Stimulated activated naive CD8-positive, alpha-beta T cell treated with anti-CD3 and anti-CD28 coated beads, Interleukin-15, amount 100 ng/mL, for 72 hours (primary cell): ENCODE measurements around the gene KCNH2.

Source experiments
- ATAC-seq: fragments of 150-1000 bp; cut with Tn5 transposase; 2 replicates; pipeline ENCODE4 v1.10.0; 2021; ENCODE audit warnings: mild to moderate bottlenecking, moderate library complexity
- DNase-seq, 2 donors: peaks; one replicate each; pipeline ENCODE4 v3.0.0; 2021 to 2022
- H3K27ac Mint-ChIP-seq, 2 donors: one replicate each; pipeline ENCODE4 v1.8.0; 2022; ENCODE audit warnings: mild to moderate bottlenecking in 2 of 2, mixed read lengths in 2 of 2, moderate library complexity in 2 of 2
- H3K27me3 Mint-ChIP-seq: one replicate; pipeline ENCODE4 v1.8.0; 2022; ENCODE audit warnings: mixed read lengths
- H3K4me1 Mint-ChIP-seq: one replicate; pipeline ENCODE4 v1.8.0; 2022; ENCODE audit warnings: mild to moderate bottlenecking, mixed read lengths
- H3K4me3 Mint-ChIP-seq, 2 donors: one replicate each; pipeline ENCODE4 v1.8.0; 2022; ENCODE audit warnings: mild to moderate bottlenecking in 2 of 2, mixed read lengths in 2 of 2, moderate library complexity in 1 of 2
- H3K9me3 Mint-ChIP-seq, 2 donors: one replicate each; pipeline ENCODE4 v1.8.0; 2022; ENCODE audit warnings: mixed read lengths in 2 of 2

The KCNH2 gene

GRCh38 chr7:150954201-150954985 lies 23.7 kb downstream of the KCNH2 start:
- H3K9me3 Mint-ChIP-seq: no peaks in the 10 kb centered on the region
- peak overlapping the region in 1 of 2 donors; percentile 44 for H3K27ac Mint-ChIP-seq
- H3K27me3 Mint-ChIP-seq: peaks cover 47% of the 10 kb centered on the region
- peaks cover 20% of the 10 kb centered on the region for H3K4me1 Mint-ChIP-seq
- DNase-seq (no peak), ATAC-seq (no peak)
- no peak overlapping the region for H3K4me3 Mint-ChIP-seq

GRCh38 chr7:150953061-150953997 lies 24.8 kb downstream of the KCNH2 start:
- no peak for ATAC-seq
- H3K4me1 Mint-ChIP-seq: peaks cover 20% of the 10 kb centered on the region
- no peaks in the 10 kb centered on the region for H3K9me3 Mint-ChIP-seq
- no peak for DNase-seq
- H3K4me3 Mint-ChIP-seq: no peak overlapping the region
- H3K27me3 Mint-ChIP-seq: peaks cover 43% of the 10 kb centered on the region
- H3K27ac Mint-ChIP-seq: peak overlapping the region in 1 of 2 donors; percentile 2

GRCh38 chr7:150952331-150953050 lies 25.6 kb downstream of the KCNH2 start:
- H3K9me3 Mint-ChIP-seq: no peaks in the 10 kb centered on the region
- no peak overlapping the region for H3K4me3 Mint-ChIP-seq
- peaks cover 16% of the 10 kb centered on the region for H3K4me1 Mint-ChIP-seq
- H3K27ac Mint-ChIP-seq: no peak overlapping the region
- ATAC-seq (no peak), DNase-seq (no peak)
- H3K27me3 Mint-ChIP-seq: peaks cover 47% of the 10 kb centered on the region

- no peak overlapping the region for H3K4me3 Mint-ChIP-seq
- H3K4me1 Mint-ChIP-seq: peaks cover 12% of the 10 kb centered on the region
- H3K9me3 Mint-ChIP-seq: no peaks in the 10 kb centered on the region
- DNase-seq (no peak), ATAC-seq (no peak)
- H3K27me3 Mint-ChIP-seq: peaks cover 41% of the 10 kb centered on the region
- H3K27ac Mint-ChIP-seq: no peak overlapping the region
Measured at GRCh38 chr7:150951521-150951920, 26.6 kb downstream of the KCNH2 start.

- no peak for ATAC-seq
- DNase-seq: no peak
- Mint-ChIP-seq H3K27ac (no peak overlapping the region), H3K4me3 (no peak overlapping the region), H3K4me1 (peaks cover 11% of the 10 kb centered on the region), H3K27me3 (peaks cover 41% of the 10 kb centered on the region), H3K9me3 (no peaks in the 10 kb centered on the region)
Measured at GRCh38 chr7:150951181-150951520, 27.0 kb downstream of the KCNH2 start.

GRCh38 chr7:150950496-150951180 lies 27.5 kb downstream of the KCNH2 start:
- Mint-ChIP-seq H3K9me3 (no peaks in the 10 kb centered on the region), H3K27me3 (peaks cover 41% of the 10 kb centered on the region), H3K4me3 (no peak overlapping the region), H3K4me1 (peaks cover 6% of the 10 kb centered on the region), H3K27ac (no peak overlapping the region)
- ATAC-seq: no peak
- no peak for DNase-seq

- DNase-seq (no peak), ATAC-seq (no peak)
- peaks cover 42% of the 10 kb centered on the region for H3K27me3 Mint-ChIP-seq
- no peaks in the 10 kb centered on the region for H3K9me3 Mint-ChIP-seq
- H3K4me3 Mint-ChIP-seq: no peak overlapping the region
- no peak overlapping the region for H3K27ac Mint-ChIP-seq
- peaks cover 6% of the 10 kb centered on the region for H3K4me1 Mint-ChIP-seq
Measured at GRCh38 chr7:150949971-150950491, 28.1 kb downstream of the KCNH2 start.

GRCh38 chr7:150949564-150949963 lies 28.6 kb downstream of the KCNH2 start:
- Mint-ChIP-seq H3K4me1 (peaks cover 6% of the 10 kb centered on the region), H3K4me3 (no peak overlapping the region), H3K27ac (no peak overlapping the region), H3K9me3 (no peaks in the 10 kb centered on the region), H3K27me3 (peaks cover 37% of the 10 kb centered on the region)
- no peak for DNase-seq
- no peak for ATAC-seq

- Mint-ChIP-seq H3K27ac (no peak overlapping the region), H3K27me3 (peaks cover 34% of the 10 kb centered on the region), H3K9me3 (no peaks in the 10 kb centered on the region), H3K4me3 (no peak overlapping the region), H3K4me1 (peaks cover 6% of the 10 kb centered on the region)
- no peak for DNase-seq
- ATAC-seq: no peak
Measured at GRCh38 chr7:150948791-150949251, 29.3 kb downstream of the KCNH2 start.

- Mint-ChIP-seq H3K27ac (no peak overlapping the region), H3K4me1 (peaks cover 13% of the 10 kb centered on the region), H3K4me3 (no peak overlapping the region), H3K27me3 (peaks cover 34% of the 10 kb centered on the region), H3K9me3 (no peaks in the 10 kb centered on the region)
- ATAC-seq: no peak
- DNase-seq: no peak
Measured at GRCh38 chr7:150947761-150948651, 30.1 kb downstream of the KCNH2 start.

- Mint-ChIP-seq H3K27ac (no peak overlapping the region), H3K4me3 (no peak overlapping the region), H3K9me3 (no peaks in the 10 kb centered on the region), H3K4me1 (peaks cover 20% of the 10 kb centered on the region), H3K27me3 (peaks cover 34% of the 10 kb centered on the region)
- DNase-seq (no peak), ATAC-seq (peak; percentile 17)
Measured at GRCh38 chr7:150947241-150947745, 30.8 kb downstream of the KCNH2 start.

GRCh38 chr7:150946421-150947240 lies 31.5 kb downstream of the KCNH2 start:
- H3K4me3 Mint-ChIP-seq: no peak overlapping the region
- no peaks in the 10 kb centered on the region for H3K9me3 Mint-ChIP-seq
- peaks cover 27% of the 10 kb centered on the region for H3K4me1 Mint-ChIP-seq
- no peak for DNase-seq
- H3K27ac Mint-ChIP-seq: no peak overlapping the region
- peaks cover 34% of the 10 kb centered on the region for H3K27me3 Mint-ChIP-seq
- no peak for ATAC-seq

- Mint-ChIP-seq H3K4me1 (peaks cover 33% of the 10 kb centered on the region), H3K27me3 (peaks cover 34% of the 10 kb centered on the region), H3K9me3 (no peaks in the 10 kb centered on the region), H3K27ac (no peak overlapping the region), H3K4me3 (no peak overlapping the region)
- ATAC-seq: no peak
- no peak for DNase-seq
Measured at GRCh38 chr7:150945853-150946420, 32.2 kb downstream of the KCNH2 start.
